Activated CD8-positive, alpha-beta memory T cell treated with anti-CD3 and anti-CD28 coated beads for 36 hours (primary cell): ENCODE measurements around the gene EEF1E1. TPM values are rescaled to one million over a fixed set of nuclear protein-coding genes. Genes with fewer than 3 reads are reported as not detected.

Experiments
- CTCF ChIA-PET: fragments of 350-600 bp; sonication (Branson Sonifier 250); formaldehyde crosslinking; loops from one replicate; lab custom pipeline; 2021; ENCODE audit warnings: antibody characterized with exemption; lab: Charles Lee
- POLR2A ChIA-PET: fragments of 350-600 bp; sonication (Branson Sonifier 250); formaldehyde crosslinking; loops from one replicate; lab custom pipeline; 2021; ENCODE audit warnings: antibody characterized with exemption; lab: Charles Lee
- total RNA-seq, 2 experiments: library from RNA; stranded (reverse); gene quantifications; one replicate each; pipeline ENCODE4 v1.2.3, GENCODE V29; 2021

EEF1E1 gene
- total RNA-seq, 2 experiments from 2014 or later: 81.1 to 82.5 TPM

DNA sequence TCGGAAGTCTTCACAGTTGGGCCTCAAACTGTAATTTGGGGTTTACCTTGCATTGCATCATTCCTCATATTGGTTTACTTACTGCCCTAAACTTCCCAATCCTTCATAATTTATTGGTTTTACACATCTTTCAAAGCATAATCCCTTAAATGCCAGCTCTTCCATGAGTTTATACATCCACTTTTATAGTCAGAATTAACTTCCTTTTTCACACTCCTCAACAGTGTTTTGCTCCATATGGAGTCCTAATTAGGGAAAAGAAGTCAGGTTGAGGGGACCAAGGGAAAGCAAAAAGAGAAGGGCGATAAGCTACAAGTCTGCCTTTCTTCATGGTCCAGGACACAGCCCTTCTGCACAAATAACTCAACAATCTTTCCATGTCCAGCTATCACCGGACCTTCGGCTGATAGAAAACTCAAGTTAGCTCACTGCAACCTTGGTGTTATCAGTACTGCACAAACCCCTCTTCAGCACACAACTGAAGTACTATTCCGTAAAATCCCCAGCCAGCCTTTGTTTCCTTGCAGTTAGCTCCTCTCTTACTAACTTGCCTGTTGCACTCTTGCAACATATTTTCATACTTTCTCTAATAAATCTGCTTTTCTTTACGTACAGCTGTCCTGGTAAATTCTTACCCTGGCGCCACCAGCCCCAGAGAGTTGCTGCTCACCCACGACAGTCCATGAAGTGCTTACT, 2.0 kb downstream of the EEF1E1 start:
- POLR2A ChIA-PET: interaction anchor here (0.6 kb wide), 1 partner anchor 42 kb away, joined by 5 read pairs; no protein-coding TSS in a partner anchor

GRCh38 chr6:8090650-8091049, 11.7 kb downstream of the EEF1E1 start:
- POLR2A ChIA-PET: no interaction called here
- CTCF ChIA-PET: no interaction called here

More for the DNA sequence above, 2.0 kb downstream of the EEF1E1 start:
- CTCF ChIA-PET: no interaction called here

DNA sequence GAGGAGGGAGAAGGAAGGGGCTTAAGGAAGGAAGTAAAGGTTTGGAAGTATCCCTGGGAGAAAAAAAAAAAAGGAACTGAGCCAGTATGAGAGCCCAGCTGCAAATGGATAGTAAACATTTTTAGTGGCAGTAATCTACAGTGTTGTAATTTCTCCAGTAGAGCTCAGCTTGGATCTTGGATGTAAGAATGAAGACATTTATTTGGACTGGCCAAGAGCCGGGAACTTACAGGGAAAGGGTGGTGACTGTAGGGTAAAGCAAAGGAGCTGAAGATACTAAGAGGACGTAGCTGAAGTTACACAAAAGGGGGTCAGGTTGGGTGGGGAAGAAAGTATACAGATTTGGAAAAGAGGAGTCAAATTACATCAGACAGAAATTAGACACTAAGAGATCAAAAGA, 13.5 kb downstream of the EEF1E1 start:
- CTCF ChIA-PET: no interaction called here

GRCh38 chr6:8087870-8088754, 14.2 kb downstream of the EEF1E1 start:
- POLR2A ChIA-PET: interaction anchor here (0.7 kb wide), 1 partner anchor 14 kb away, joined by 3 read pairs; no protein-coding TSS in a partner anchor
- CTCF ChIA-PET: no interaction called here

More for the DNA sequence above, 13.5 kb downstream of the EEF1E1 start:
- POLR2A ChIA-PET: no interaction called here

GRCh38 chr6:8086755-8087306, 15.5 kb downstream of the EEF1E1 start:
- ChIA-PET POLR2A (no interaction called here), CTCF (no interaction called here)

DNA sequence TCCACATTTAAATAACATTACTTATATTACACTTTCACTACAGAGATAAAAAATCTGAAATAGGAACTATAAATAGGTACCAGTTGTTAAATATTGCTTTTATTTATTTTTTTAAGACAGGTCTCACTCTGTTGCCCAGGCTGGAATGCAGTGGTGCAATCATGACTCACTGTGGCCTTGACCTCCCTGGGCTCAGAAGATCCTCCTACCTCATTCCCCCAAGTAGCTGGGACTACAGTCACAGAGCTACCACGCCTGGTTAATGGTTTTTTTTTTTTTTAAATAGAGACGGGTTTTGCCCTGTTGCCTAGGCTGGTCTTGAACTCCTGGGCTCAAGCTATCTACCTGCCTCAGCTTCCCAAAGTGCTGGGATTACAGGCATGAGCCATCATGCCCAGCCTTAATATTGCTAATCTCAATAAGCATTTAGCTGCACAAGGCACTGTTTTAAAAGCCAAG, 17.3 kb downstream of the EEF1E1 start:
- ChIA-PET POLR2A (no interaction called here), CTCF (no interaction called here)

DNA sequence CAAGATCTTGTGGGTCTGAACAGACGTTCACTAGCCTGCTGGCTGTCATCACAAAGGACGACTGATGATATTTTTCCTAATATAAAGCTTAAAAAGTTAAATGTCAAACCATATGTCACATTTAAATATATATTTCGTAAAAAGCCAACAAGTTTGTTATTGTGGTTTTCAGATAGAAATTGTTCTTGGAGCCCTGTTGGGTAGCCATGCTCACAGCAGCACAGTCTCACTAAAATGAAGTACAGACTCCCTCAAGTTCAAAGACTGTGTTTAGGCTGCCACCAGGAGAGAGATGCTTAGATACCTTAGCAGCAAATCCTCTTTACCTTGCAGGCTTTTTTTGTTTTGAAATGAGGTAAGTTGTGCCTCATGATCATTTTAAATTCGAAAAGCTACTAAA, 17.8 kb downstream of the EEF1E1 start:
- POLR2A ChIA-PET: no interaction called here
- CTCF ChIA-PET: no interaction called here

- ChIA-PET POLR2A (no interaction called here), CTCF (no interaction called here)
These were observed 19.1 kb downstream of the EEF1E1 start for GRCh38 chr6:8082954-8083858.

GRCh38 chr6:8082572-8082953, 19.8 kb downstream of the EEF1E1 start:
- CTCF ChIA-PET: no interaction called here
- POLR2A ChIA-PET: no interaction called here

DNA sequence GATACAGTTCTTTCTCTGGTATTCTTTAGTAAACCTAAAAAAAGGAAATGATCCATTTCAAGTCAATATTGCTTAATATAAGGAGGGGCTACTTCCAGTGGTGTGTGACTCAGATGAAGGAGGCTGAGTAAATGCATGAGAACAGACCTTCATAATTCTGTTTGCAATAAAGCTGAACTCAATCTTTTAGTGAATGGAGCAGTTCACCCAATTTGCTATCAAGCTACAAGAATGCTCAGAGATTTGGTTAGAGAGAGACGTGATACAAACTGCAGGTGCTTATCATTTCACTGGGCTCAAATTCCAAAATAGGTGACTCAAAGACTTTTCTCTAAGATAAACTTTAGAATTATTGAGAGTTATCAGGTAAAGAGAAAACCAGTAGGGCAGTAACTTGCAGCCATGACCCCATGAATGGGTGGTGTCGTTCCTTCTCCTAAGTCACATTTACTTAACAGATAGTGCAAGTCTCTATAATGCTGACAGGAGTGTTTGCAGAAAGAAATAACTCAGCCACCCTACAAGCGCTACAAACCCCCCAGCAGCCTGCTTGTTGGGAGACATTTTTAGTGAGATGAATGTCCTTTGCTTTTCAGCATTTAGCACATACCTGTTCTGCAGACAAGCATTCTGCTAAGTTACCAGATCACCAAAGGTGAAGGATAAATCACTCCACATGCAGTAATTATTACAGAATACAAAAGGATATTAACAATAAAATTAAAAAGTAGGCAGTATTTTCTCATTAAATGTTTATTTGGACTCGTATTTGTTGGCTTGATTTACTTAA, 21.8 kb downstream of the EEF1E1 start:
- ChIA-PET CTCF (no interaction called here), POLR2A (no interaction called here)

GRCh38 chr6:8079126-8079525, 23.2 kb downstream of the EEF1E1 start:
- ChIA-PET POLR2A (interaction anchor here (1.0 kb wide), 1 partner anchor 23 kb away, joined by 3 read pairs; no protein-coding TSS in a partner anchor), CTCF (no interaction called here)

GRCh38 chr6:8077991-8078390, 24.4 kb downstream of the EEF1E1 start:
- ChIA-PET CTCF (no interaction called here), POLR2A (no interaction called here)

GRCh38 chr6:8075704-8076103, 26.6 kb downstream of the EEF1E1 start:
- ChIA-PET POLR2A (no interaction called here), CTCF (no interaction called here)

DNA sequence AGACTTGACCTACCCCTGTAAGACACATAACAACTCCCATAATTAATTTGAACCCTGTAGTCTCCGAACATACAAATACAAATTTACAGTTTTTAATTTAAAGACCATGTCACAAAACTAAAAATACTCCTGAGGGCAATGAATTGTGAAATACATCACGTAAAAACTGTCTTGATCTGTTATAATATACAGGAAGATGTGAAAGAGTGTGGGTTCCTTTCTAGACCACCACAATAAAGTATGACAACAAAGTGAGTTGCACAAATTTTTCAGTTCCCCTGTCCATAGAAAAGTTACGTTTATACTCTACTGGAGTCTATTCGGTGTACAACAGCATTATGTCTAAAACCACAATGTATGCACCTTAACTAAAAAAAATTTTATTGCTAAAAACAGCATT, 27.2 kb downstream of the EEF1E1 start:
- ChIA-PET CTCF (no interaction called here), POLR2A (no interaction called here)

GRCh38 chr6:8074213-8074612, 28.1 kb downstream of the EEF1E1 start:
- ChIA-PET CTCF (no interaction called here), POLR2A (no interaction called here)

DNA sequence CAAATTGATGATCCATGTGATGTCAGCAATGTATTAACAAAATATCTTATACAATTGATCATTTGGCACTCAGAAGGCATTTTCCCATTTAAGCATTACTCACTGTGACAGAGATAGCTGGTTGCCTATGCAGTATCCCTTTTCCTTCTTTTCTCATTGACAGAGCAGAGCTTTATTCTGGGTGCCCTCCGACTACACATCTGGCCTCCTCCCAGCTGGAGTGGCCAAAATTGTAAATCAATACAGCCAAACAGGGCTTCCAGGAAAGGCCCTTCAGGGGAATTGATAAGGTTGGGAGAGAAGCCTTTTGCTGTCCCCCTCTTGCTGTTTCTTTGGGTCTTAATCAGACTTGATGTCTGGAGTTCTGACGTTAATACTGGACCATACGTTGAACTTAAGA, 28.6 kb downstream of the EEF1E1 start:
- ChIA-PET CTCF (no interaction called here), POLR2A (no interaction called here)

GRCh38 chr6:8070718-8071117, 31.6 kb downstream of the EEF1E1 start:
- CTCF ChIA-PET: interaction anchor here (1.0 kb wide), 1 partner anchor 12 kb away, joined by 3 read pairs; no protein-coding TSS in a partner anchor
- POLR2A ChIA-PET: no interaction called here

- POLR2A ChIA-PET: no interaction called here
- CTCF ChIA-PET: interaction anchor here (1.0 kb wide), 1 partner anchor 11 kb away, joined by 3 read pairs; no protein-coding TSS in a partner anchor
These were observed 32.6 kb downstream of the EEF1E1 start for GRCh38 chr6:8069631-8070284.
